Measurements from ENCODE around the gene FAM83F.

- TF ChIP-seq POLR2A (IDR thresholded peaks at IDR 0.05) = no peak
- no peak for TF ChIP-seq CTCF (IDR thresholded peaks at IDR 0.05)
These were observed 82.9 kb downstream of the FAM83F start for GRCh38 chr22:40077646-40078016.
